Testis (tissue), 3 donors: ENCODE results near the gene KBTBD4. TPM values are rescaled to one million over a fixed set of nuclear protein-coding genes. Genes with fewer than 3 reads are reported as not detected.

ENCODE experiments used
- DNase-seq: peaks from one replicate; pipeline ENCODE4 v3.0.0-alpha.2; 2019
- H3K27ac ChIP-seq, 2 donors: fragments of 200-600 bp; sonication (generic); one replicate each; pipeline ENCODE4 v1.5.1; 2019
- H3K27me3 ChIP-seq: fragments of 200-600 bp; sonication (generic); one replicate; pipeline ENCODE4 v1.5.1; 2019
- H3K36me3 ChIP-seq: fragments of 200-600 bp; sonication (generic); one replicate; pipeline ENCODE4 v1.5.1; 2017; ENCODE audit warnings: low read depth; ENCODE audit errors: missing control alignments
- H3K4me1 ChIP-seq: fragments of 200-600 bp; sonication (generic); one replicate; pipeline ENCODE4 v1.5.1; 2019
- H3K4me3 ChIP-seq, 2 donors: fragments of 200-600 bp; sonication (generic); one replicate each; pipeline ENCODE4 v1.5.1; 2017 to 2019
- H3K9me3 ChIP-seq: fragments of 200-600 bp; sonication (generic); one replicate; pipeline ENCODE4 v1.5.1; 2017
- POLR2A ChIP-seq: fragments of 450-650 bp; IDR thresholded peaks from one replicate; pipeline ENCODE4 v1.6.1; 2017; ENCODE audit warnings: antibody characterized with exemption, mild to moderate bottlenecking, moderate library complexity
- WGBS, 2 donors: methylation state at CpG; one replicate each; pipeline ENCODE4 v1.1.5; 2018; 5-methylcytosine and 5-hydroxymethylcytosine counted together
- intact Hi-C: fragments of 100-400 bp; cut with DNase I; formaldehyde crosslinking; loops from one replicate; pipeline ENCODE4 v1.15.1; 2023; ENCODE audit warnings: low total_unique reads
- polyA plus RNA-seq: library from polyadenylated mRNA; stranded (reverse); fragments of 350-450 nt; fragmentation: Illumina TruSeq; extraction: RNeasy Lipid Tissue Mini Kit (QIAGEN cat#74804); gene quantifications from one replicate; pipeline ENCODE4 v1.2.3, GENCODE V29; 2014; ENCODE audit warnings: low read depth, low replicate concordance; ENCODE audit not compliant: insufficient read depth
- total RNA-seq, 2 donors: library from RNA; depleted of rRNA; stranded (reverse); fragments of >200 nt; gene quantifications; one replicate each; pipeline ENCODE4 v1.2.3, GENCODE V29; 2016
- TF ChIP-seq, protein P1 (sequence below), 3 experiments: fragments of 450-650 bp in 2 of 3; fragments of 200-600 bp in 1 of 3; sonication (generic) in 1 of 3; IDR thresholded peaks; one replicate each; pipeline ENCODE4 v1.5.1; 2016 to 2019; ENCODE audit warnings: antibody characterized with exemption in 3 of 3, mild to moderate bottlenecking in 2 of 3, moderate library complexity in 1 of 3

Gene KBTBD4
- total and polyA plus RNA-seq, 3 donors from 2014 or later = 27.8 to 35.9 (median 35.5) TPM

DNA sequence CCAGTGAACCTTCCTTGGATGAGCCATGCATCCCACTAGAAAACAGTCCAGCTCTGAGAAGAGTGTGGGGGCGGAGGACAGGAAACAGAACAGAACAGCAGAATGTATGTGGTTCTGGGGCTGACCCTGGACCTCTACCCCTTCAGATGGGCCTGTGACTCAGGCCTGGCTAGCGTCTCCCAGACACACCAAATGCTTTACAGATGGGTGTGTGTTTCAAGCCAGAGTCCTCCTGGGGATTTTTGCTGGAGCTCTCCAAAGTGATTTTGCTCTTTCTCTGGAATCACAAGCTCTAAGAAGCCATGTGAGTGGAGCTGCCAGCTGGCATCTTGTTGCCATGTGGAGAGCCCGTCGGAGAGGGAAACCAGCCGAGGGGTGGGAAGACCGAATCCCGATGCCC lies 28.6 kb upstream of the KBTBD4 start:
- Histone ChIP-seq H3K9me3 (no peaks in the 10 kb centered on the region), H3K4me1 (peaks cover 3% of the 10 kb centered on the region), H3K27me3 (no peaks in the 10 kb centered on the region), H3K27ac (no peak overlapping the region), H3K4me3 (no peak overlapping the region), H3K36me3 (no peaks in the 10 kb centered on the region)
- peak; percentile 55 for DNase-seq
- WGBS, 2 donors = 52 to 56% methylated on average over 7 of the region's 7 CpGs
- intact Hi-C loops = no loop called here
- TF ChIP-seq, protein P1, sequence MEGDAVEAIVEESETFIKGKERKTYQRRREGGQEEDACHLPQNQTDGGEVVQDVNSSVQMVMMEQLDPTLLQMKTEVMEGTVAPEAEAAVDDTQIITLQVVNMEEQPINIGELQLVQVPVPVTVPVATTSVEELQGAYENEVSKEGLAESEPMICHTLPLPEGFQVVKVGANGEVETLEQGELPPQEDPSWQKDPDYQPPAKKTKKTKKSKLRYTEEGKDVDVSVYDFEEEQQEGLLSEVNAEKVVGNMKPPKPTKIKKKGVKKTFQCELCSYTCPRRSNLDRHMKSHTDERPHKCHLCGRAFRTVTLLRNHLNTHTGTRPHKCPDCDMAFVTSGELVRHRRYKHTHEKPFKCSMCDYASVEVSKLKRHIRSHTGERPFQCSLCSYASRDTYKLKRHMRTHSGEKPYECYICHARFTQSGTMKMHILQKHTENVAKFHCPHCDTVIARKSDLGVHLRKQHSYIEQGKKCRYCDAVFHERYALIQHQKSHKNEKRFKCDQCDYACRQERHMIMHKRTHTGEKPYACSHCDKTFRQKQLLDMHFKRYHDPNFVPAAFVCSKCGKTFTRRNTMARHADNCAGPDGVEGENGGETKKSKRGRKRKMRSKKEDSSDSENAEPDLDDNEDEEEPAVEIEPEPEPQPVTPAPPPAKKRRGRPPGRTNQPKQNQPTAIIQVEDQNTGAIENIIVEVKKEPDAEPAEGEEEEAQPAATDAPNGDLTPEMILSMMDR (IDR thresholded peaks at IDR 0.05) = no peak
- no peak for TF ChIP-seq POLR2A

DNA sequence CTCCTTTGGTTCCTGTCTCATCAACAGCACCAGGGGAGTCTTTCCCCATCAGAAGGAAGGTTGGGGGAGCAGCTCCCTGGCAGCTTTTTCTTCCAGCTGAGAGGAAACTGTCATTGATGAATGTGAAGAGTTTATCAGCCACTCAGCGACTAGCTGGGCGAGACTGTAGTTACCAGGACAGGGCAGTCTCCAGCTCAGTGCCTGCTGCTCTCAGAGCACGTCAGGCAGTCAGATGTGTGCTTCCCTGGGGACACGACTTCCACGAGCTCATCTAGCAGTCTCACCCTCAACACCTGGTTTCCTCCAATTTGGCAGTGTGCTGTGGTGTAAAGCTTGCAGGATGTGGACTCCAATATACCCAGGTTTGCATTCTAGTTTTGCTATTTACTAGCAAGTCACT lies 28.0 kb upstream of the KBTBD4 start:
- WGBS, 2 donors = 57 to 70% methylated on average over 5 of the region's 5 CpGs
- Histone ChIP-seq H3K27me3 (no peaks in the 10 kb centered on the region), H3K4me1 (peaks cover 3% of the 10 kb centered on the region), H3K27ac (no peak overlapping the region), H3K36me3 (no peaks in the 10 kb centered on the region), H3K4me3 (no peak overlapping the region), H3K9me3 (no peaks in the 10 kb centered on the region)
- TF ChIP-seq, protein P1 (IDR thresholded peaks at IDR 0.05) = no peak
- no peak for TF ChIP-seq POLR2A
- no peak for DNase-seq
- intact Hi-C loops = no loop called here

DNA sequence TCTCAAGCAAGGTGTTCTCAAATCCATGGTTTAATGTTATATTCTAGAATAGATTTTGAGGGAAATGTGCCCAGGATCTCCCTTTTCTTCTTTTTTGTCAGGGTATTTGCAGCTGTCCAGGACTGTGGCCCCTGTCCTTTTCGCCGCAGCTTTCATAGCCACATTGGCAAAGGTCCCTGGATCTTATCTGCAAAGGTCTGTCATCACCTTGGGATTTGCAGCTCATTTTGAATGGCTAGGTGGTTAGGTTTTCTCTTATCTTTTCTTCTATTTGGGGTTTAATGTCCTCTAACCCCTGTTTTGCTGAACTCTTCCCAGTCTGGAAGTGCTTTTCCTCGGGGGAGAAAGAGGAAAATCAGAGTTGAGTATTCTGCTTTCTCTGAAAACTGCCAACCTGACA lies 27.2 kb upstream of the KBTBD4 start:
- Histone ChIP-seq H3K4me3 (no peak overlapping the region), H3K9me3 (no peaks in the 10 kb centered on the region), H3K27ac (no peak overlapping the region), H3K36me3 (no peaks in the 10 kb centered on the region), H3K4me1 (peaks cover 3% of the 10 kb centered on the region), H3K27me3 (no peaks in the 10 kb centered on the region)
- 80 to 86% methylated on average over 3 of the region's 3 CpGs for WGBS, 2 donors
- DNase-seq = no peak
- no peak for TF ChIP-seq POLR2A
- TF ChIP-seq, protein P1 (IDR thresholded peaks at IDR 0.05) = no peak
- intact Hi-C loops = no loop called here

DNA sequence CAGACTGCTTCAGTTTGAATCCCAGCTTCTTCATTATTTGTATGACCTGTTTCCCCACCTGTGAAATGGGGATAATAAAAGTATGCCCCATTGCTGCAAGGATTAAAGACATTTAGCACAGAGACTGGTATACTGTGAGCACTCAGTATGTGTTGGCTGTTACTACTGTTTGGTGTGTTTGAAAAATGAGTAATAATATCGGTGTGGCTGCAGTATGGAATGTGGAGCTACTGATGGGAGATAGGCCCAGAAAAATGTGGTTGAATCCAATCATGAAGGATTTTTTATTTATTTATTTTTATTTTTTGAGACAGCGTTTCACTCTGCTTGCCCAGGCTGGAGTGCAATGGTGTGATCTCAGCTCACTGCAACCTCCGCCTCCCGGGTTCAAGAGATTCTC lies 24.5 kb upstream of the KBTBD4 start:
- TF ChIP-seq, protein P1 (IDR thresholded peaks at IDR 0.05) = no peak
- no peak for TF ChIP-seq POLR2A
- WGBS, 2 donors = 89 to 96% methylated on average over 4 of the region's 4 CpGs
- no peaks in the 10 kb centered on the region for H3K36me3 ChIP-seq

DNA sequence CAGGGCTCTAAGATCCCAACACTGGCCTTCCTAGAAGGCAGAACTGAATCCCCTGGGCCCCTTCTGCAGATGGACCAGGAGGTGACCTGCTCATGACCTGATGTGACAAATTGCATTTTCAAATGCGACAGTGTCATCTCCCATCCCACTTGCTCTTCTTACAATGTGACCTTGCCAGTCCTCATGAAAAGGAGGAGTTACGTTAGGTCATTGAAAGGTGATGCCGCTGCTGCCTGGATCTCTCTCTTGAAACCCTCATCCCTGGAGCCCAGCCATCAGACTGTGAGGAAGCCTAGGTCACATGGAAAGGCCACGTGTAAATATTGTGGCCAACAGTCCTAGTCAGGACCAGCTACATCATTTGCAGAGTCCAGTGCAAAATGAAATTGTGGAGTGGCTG lies 21.1 kb upstream of the KBTBD4 start:
- Histone ChIP-seq H3K4me3 (no peak overlapping the region), H3K27ac (no peak overlapping the region), H3K36me3 (no peaks in the 10 kb centered on the region), H3K27me3 (no peaks in the 10 kb centered on the region), H3K9me3 (no peaks in the 10 kb centered on the region), H3K4me1 (no peaks in the 10 kb centered on the region)
- WGBS, 2 donors = 70 to 74% methylated on average over 4 of the region's 4 CpGs
- no peak for TF ChIP-seq POLR2A
- TF ChIP-seq, protein P1 (IDR thresholded peaks at IDR 0.05) = no peak
- intact Hi-C loops = no loop called here
- no peak for DNase-seq

More for the DNA sequence above, 24.5 kb upstream of the KBTBD4 start:
- Histone ChIP-seq H3K9me3 (no peaks in the 10 kb centered on the region), H3K4me3 (no peak overlapping the region), H3K27ac (no peak overlapping the region), H3K27me3 (no peaks in the 10 kb centered on the region), H3K4me1 (peaks cover 3% of the 10 kb centered on the region)
- DNase-seq = no peak
- intact Hi-C loops = no loop called here
